ENCODE results near the gene PPTC7.
A peak's percentile ranks its signal among the peaks of the same experiment; 100 is the strongest.
"Not testable (repeated sequence)": the region's sequence is repeated elsewhere in the genome, so short reads cannot be mapped to it uniquely, and the experiment has no call there.

PPTC7 gene, protein sequence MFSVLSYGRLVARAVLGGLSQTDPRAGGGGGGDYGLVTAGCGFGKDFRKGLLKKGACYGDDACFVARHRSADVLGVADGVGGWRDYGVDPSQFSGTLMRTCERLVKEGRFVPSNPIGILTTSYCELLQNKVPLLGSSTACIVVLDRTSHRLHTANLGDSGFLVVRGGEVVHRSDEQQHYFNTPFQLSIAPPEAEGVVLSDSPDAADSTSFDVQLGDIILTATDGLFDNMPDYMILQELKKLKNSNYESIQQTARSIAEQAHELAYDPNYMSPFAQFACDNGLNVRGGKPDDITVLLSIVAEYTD

DNA sequence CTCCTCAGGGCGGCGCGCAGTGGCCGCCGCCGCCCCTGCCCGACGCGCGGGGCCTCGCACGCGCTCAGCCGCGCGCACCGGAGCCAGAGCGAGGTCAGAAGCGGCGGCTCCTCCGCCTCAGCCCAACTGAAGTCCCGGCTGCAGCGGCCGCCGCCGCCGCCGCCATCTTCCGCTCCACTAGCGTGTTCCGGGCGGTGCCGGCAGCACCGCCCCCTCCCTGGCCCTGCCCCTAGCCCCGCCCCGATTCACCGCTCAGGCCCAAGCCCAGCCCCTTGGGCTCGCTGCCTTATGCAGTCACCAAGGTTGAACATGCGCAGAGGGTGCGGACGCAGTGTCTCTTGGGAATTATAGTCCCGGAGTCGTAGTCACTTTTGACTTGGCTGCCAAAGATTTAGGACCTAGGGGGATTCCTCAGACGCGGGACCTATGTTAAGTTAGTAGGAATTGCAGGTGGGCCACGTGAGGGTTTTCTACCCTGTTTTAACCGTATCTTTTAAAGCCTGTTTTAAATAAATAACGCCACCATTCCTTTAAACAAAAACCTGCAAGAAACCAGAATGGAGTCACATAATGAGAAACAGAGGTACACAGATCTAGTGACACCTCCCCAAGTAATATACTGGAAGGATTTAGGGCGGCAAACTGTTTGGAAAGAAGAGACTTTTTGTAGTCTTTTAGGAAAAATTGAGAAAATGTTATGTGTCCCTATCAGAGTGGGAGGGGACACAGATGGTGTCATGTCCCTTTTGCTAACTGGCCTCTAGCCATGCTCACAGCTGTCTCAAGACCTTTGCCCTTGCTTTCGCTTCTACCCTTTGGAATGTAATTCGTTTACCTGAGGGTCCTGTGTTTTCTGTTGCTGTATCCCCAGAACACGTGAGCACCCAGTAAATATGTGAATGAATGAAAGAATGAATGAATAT is at the start of gene PPTC7:
TSS of gene PPTC7 (minus strand) at position 182 of the 923 bp plus-strand sequence. CDS start 287 bp downstream, outside the sequence.
- peak; percentile 51 to 98 (median 94) for DNase-seq

DNA sequence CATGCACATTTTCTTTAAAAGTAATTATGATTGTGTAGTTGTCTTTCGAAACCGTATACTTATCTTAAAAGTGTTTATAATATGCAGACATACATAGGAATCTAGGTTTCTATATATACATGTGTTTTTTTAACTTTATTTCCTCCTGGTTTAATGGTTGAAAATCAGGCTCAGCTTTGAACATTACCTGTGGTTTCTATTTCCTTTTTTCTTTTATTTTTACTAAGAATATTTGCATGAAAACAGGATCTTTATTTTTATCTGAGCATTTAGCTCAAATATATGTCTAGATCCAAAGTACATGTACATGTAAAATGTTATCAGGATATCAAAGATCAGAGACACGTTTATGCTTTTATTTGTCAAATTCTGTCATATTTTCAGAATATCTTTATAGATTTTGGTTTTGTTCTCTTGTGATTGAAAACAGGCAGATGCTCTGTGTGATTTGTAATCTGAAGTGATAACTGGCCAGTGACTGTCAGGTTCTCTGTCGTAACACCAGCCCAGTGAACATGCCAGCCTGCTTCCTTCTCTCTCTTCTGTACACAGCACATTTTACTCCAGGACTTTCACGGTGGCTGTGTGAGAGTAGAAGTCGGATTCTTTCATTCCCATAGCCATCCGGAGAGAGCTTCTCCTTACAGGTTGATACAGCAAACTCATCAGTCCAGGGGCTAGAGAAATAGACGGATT is 44.5 kb upstream of the PPTC7 start:
- DNase-seq, result no peak

DNA sequence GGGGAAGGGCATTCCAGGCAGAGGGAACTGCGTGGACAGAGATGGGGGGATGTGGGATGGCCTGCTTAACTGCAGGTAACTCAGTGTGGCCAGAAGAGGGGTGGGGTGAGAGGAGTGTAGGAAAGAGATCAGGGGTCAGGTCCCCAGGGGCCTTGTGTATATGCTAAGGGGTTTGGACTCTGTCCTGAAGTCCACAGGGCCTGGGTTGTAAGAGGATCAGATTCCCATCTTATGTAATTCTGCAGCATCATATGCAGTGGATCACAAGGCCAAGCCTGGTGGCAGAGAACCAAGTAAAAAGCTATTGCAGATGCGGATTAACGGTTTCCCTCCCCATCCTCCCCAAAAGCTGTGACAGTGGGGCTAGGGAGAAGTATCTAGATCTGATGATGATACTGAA is 39.5 kb upstream of the PPTC7 start:
- DNase-seq, result no peak

DNA sequence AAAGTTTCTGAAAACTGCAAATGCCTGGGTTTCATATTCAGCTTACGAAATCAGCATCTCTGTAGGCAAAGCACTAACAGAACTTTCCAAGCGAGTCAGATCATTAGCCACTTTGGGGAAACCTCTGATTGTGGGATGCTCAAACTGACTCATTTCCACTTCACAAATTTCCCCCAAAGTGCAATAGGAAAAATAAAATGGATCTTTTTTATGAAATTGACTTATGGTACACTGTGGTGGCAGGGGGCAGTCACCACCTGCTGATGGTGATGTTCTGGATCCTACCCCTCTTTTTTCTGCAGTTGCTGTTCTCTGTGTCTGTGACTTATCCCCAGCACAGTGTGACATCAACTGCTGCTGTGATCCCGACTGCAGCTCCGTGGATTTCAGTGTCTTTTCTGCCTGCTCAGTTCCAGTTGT is 36.4 kb upstream of the PPTC7 start:
- DNase-seq, result no peak

DNA sequence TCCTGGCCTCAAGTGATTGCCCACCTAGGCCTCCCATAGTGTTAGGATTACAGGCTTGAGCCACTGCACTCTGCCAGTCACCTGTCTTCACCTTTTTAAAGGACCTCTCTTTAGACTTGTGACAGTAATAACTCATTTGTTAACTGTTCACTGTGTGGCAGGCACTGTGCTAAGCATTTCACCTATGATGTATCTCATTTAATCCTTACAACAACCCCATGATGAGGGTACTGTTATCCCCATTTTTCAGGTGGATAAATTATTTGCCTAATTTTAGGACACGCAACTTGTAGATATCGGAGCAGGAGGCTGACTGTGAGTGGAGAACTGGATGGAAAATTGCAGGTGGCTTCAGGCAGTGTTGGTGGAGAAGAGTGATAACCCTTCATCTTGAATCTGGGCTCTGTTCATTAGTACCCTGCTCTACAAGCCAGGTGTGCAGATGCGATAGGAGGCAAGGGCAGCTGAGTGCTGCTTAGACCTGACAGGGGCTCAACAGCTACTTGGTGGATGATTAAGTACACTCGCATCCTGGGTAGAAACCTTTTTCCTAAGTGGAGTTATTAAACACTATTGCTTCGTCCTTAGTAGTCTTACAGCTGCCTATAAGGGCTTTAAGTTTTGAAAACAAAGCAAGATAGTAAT is 33.5 kb upstream of the PPTC7 start:
- DNase-seq, result no peak

DNA sequence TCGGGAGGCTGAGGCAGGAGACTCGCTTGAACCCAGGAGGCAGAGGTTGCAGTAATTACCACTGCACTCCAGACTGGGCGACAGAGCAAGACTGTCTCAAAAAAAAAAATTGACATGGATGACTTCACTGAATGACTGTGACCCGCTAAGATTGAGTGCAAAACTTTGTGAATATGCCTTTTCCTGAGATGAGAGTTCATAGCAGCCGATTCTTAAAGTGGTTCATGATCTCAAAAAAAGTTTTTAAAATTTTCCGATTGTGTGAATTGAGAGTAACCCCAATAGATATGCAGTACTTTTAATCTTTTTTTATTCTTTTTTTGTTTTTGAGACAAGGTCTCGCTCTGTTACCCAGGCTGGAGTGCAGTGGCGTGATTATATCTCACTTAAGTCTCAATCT is 32.1 kb upstream of the PPTC7 start:
- no peak for DNase-seq

DNA sequence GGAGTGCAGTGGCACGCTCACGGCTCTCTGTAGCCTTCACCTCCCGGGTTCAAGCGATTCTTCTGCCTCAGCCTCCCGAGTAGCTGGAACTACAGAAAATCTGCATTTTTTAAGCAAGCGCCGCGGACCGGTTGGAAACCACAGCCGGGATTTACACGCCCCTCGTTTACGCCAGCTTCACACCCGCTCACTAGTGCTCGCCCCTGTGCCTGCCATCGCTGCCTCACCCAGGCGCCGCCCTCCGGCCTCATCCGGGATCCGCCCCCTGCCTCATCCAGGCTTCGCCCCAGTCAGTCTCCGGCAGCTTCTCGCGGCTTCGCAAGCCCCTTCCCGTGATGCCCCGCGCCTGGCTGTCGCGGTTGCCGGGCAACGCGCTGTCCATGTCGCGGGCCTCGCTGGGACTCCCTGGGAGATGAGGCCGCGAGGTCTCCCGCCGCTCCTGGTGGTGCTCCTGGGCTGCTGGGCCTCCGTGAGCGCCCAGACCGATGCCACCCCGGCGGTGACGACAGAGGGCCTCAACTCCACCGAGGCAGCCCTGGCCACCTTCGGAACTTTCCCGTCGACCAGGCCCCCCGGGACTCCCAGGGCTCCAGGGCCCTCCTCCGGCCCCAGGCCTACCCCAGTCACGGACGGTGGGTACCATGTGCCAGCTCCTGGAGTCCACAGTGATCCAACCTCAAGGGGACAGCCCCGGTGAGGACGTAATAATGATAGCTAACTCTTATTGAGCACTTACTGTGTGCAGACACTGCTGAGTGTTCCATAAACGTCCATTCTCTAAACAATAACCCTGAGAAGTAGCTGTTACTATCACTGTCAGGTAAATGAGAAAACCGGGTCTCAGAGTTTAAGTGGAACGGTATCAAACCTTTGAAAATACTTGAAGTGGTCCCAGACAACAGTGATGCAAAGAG is 30.9 kb upstream of the PPTC7 start, which contains the start of gene TCTN1:
TSS of gene TCTN1 (plus strand) at position 359 of the 914 bp plus-strand sequence. CDS start at position 413, 54 bp downstream.
- DNase-seq, result peak; percentile 49 to 98 (median 95)

DNA sequence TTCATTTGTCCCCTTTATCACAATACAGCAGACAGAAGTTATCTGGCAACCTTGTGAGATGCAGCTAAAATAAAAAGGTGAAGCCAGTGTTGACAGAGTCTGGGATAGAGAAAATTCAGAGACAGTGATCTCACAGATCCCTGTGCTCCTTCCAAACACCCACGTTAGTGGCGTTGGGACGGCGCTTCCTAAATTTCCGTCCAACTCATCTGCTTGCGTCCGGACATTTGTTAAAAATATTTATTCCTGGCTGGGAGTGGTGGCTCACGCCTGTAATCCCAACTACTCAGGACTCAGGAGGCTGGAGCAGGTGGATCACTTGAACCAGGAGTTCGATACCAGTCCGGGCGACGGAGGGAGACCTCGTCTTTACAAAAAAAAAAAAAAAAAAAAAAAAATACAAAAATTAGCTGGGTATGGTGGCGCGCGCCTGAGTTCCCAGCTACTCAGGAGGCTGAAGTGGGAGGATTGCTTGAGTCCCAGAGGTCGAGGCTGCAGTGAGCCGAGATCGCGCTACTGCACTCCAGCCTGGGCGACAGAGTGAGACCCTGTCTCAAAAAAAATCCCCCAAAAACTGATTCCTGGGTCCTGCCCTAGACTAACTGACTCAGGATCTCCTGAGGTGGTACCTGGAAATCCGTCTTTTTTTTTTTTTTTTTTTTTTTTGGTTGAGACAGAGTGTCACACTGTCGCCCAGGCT is 30.1 kb upstream of the PPTC7 start:
- no peak for DNase-seq

DNA sequence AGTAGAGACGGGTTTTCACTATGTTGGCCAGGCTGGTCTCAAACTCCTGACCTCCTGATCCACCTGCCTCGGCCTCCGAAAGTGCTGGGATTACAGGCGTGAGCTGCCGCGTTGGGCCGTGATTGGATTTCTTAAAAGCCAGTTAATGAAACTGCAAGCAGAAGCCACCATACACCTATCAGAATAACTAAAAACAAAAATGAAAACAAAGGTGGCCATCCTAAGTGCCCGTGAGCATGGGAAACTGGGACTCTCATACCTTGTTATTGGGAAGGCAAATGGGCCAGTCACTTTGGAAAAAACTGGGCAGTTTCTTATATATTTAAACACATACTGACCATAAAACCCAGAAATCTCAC is 23.1 kb upstream of the PPTC7 start:
- no peak for DNase-seq

DNA sequence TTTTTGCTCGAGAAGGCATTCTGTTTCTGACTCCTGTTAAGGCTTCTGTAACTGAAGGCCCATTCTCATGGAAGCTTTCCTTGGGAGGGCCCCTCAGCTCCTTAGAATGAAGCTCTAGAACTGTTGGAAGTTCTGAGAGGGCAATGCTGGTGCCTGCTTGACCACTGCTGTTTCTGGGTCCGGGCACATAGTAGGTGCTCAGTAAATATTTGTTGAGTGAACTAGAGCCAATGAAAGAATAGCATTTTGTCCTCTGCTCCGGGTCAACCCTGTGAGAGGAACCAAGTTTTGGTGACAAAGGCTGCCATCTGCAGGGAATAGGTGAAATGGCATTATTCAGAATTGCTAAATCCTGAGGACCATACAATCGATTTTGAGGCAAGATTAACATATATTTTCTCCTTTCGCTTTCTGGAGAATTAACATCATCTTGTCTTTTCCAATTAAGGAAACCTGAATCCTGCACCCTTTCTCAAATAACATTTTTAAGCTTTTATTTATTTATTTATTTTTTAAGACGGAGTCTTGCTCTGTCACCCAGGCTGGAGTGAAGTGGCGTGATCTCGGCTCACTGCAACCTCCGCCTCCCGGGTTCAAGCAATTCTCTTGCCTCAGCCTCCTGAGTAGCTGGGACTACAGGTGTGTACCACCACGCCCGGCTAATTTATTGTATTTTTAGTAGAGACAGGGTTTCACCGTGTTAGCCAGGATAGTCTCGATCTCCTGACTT is 19.1 kb upstream of the PPTC7 start:
- DNase-seq, result peak in 16 of 56 donors; percentile 3 to 52 (median 14)

DNA sequence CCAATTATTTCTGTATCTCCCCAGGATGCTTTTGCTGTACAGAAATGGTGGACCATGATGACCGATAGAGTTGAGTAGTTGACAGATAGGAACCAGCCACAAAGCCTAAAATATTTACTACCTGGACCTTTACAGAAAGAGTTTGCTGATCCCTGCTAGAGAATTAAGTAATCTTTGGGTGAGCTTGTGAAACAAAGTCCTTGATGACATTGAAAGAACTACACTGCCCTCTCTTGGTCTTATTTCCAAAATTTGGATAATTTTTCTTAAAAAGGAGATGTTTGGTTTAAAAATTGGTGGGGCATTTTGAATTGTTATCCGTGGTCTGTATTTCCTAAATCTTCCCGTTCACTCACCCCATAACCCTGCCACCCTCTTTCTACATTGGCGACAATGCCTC is 17.1 kb upstream of the PPTC7 start:
- DNase-seq, result no peak

DNA sequence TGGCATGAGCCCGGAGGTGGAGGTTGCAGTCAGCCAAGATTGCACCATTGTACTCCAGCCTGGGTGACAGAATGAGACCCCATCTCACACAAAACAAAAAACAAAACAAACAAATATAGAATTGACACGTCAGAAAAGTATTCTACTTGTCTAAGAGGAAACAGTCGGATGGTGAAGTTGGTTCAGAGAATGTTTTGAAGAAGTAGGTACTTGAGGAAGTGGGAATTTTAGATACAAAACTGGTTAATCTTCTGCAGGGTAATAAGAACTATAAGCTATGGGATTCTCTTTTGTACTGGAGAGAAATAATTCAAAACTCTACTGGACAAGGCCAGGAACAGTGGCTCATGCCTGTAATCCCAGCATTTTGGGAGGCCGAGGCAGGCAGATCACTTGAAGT is 16.2 kb upstream of the PPTC7 start:
- DNase-seq, result no peak

DNA sequence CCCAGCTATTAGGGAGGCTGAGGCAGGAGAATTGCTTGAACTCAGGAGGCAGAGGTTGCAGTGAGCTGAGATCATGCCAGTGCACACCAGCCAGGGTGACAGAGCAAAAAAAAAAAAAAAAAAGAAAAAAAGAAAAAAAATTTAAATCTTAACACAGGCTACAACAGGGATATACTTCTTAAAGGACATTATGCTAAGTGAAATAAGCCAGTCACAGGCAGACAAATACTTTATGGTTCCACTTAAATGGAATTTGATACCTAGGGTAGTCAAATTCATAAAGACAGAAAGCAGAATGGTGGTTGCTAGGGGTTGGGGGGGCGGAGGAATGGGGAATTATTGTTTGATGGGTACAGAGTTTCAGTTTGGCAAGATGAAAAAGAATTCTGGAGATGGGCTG is 14.8 kb upstream of the PPTC7 start:
- DNase-seq, result no peak

DNA sequence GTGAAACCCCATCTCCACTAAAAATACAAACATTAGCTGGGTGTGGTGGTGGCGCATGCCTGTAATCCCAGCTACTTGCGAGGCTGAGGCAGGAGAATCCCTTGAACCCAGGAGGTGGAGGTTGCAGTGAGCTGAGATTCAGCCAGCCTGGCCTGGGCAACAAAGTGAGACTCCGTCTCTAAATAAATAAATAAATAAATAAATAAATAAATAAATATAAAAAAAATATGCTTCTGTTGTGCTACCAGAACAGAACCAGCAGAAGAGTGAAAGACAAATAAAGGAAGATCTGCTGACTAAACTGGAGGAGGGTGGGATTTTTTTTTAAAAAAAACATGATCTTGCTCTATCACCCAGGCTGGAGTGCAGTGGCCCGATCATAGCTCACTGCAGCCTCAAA is 9.8 kb upstream of the PPTC7 start:
- not testable (repeated sequence) for DNase-seq

DNA sequence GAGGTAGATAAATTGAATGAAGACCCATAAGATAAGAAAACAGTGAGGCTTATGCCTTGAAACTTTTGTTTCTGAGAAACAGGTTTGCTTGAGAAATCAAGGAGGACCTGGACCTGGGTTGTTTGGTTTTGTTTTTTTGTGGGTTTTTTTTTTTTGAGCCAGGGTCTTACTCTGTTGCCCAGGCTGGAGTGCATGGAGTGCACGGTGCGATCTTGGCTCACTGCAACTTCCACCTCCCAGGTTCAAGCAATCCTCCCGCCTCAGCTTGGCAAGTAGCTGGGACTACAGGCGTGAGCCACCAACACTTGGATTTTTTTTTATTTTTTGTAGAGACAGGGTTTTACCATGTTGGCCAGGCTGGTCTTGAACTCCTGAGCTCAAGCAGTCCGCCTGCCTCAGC is 9.0 kb upstream of the PPTC7 start:
- no peak for DNase-seq

DNA sequence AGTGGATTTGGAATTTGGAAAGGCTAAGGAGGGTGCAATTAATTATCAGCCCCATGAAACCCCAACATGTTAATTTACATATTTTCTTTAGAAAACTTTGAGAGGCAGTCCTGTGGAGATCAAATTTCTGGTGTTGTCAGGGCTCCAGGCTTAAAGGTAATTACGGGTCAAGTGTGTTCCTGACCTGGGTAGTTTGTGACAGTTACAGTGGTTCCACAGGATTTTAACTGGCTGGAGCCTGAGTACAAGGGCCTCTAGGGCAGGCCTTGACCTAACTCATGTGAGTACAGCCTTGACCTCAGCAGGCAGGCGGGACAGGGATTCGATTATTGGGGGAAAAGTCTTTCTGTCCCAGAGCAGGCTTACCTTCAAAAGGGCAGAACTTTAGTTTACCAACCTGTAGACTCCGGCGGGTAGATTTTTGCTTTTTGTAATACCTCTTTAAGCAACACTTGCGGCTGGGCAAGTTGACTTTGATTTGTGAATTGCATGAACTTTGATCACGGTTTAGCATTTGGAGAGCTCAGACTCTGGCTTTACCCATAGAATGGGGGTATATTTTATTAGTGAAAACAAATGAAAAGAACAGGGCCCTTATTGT is 8.4 kb upstream of the PPTC7 start:
- no peak for DNase-seq

DNA sequence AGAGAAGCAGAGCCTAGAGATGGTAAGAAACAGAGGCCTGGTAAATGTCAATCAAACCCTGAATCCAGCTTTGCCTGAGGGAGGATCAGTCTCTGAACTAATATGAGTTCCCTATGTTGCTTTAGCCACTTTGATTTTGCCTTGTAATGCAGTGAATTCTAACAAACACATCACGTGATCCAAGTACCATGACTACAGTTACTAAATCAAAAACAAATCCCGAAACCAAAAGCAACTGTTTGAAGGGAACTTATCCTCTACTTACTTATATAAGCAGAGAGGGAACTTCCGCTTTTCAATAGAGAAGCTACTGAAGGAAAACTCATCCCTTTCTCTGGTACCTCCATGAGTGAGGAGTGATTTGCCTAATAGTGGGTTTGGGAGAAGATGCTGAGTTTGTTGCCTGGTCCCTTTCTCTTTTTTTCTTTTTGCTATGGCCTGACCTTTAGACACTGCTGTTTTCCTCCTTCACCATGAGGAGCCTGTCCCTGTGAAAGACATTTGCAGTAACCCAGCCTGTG is 7.7 kb upstream of the PPTC7 start:
- no peak for DNase-seq

DNA sequence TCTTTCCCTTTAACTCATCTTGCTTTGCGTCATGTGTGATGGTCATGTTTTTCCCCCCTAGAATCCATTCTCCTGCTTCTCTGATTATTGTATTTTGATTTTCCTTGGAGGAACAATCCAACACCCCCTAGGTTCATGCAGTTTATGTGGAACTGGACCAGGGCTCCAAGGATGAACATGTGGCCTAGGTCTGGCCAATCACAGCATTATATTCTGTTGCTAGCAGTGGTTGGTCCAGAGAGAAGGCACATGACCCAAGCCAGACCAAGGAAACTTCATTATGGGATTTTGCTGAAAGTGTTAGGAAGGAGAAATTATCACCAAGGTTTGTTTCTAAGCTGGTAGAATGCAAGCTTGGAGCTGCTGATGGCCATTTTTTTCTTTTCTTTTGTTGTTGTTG is 6.9 kb upstream of the PPTC7 start:
- no peak for DNase-seq

All from nucleus accumbens (tissue), 56 donors.